Caco-2 (cell line): ENCODE data around the gene TMC6. TPM values are rescaled to one million over a fixed set of nuclear protein-coding genes. Genes with fewer than 3 reads are reported as not detected.

Source experiments
- BruUV-seq: library from RNA; stranded (reverse); fragments of 400-500 nt; replicated peaks from 2 replicates; lab custom pipeline; 2021; lab: Mats Ljungman, UMichigan
- CTCF ChIA-PET: fragments of 300-600 bp; sonication (Branson Sonifier 250); formaldehyde crosslinking; loops from one replicate; lab custom pipeline; 2022; ENCODE audit warnings: antibody characterized with exemption; lab: Charles Lee
- POLR2A ChIA-PET: fragments of 300-600 bp; sonication (Branson Sonifier 250); formaldehyde crosslinking; loops from one replicate; lab custom pipeline; 2022; ENCODE audit warnings: antibody characterized with exemption; lab: Charles Lee
- DNase-seq, 2 experiments: peaks; one replicate each; pipeline versions ENCODE4 v3.0.0 to v3.0.0-alpha.2; 2020 to 2022
- H3K27me3 ChIP-seq: replicated peaks from 2 replicates; pipeline ENCODE4 v1.6.0; 2011; ENCODE audit warnings: low read length; ENCODE audit not compliant: control insufficient read depth, insufficient read depth
- H3K36me3 ChIP-seq: 2 replicates; pipeline ENCODE4 v1.5.1; 2011; ENCODE audit warnings: low read length; ENCODE audit not compliant: control insufficient read depth, insufficient read depth
- H3K4me1 ChIP-seq: fragments of 250-450 bp; sonication (Bioruptor Pico); 2 replicates; pipeline ENCODE4 v1.5.1; 2020; ENCODE audit warnings: mild to moderate bottlenecking
- H3K4me3 ChIP-seq: 2 replicates; pipeline ENCODE4 v1.5.1; 2011; ENCODE audit warnings: low read depth, mild to moderate bottlenecking, control low read depth, low read length
- H3K9me3 ChIP-seq: fragments of 250-450 bp; sonication (Bioruptor Pico); 2 replicates; pipeline ENCODE4 v1.5.1; 2020; ENCODE audit warnings: mild to moderate bottlenecking, moderate library complexity
- H3K27ac Mint-ChIP-seq: one replicate; pipeline ENCODE4 v1.8.0; 2022; ENCODE audit warnings: mixed read lengths; ENCODE audit not compliant: unreplicated experiment
- H3K27me3 Mint-ChIP-seq: one replicate; pipeline ENCODE4 v1.8.0; 2022; ENCODE audit warnings: mixed read lengths; ENCODE audit not compliant: insufficient read depth, unreplicated experiment
- H3K36me3 Mint-ChIP-seq: one replicate; pipeline ENCODE4 v1.8.0; 2022; ENCODE audit warnings: mild to moderate bottlenecking, mixed read lengths; ENCODE audit not compliant: insufficient read depth, unreplicated experiment
- H3K4me1 Mint-ChIP-seq: one replicate; pipeline ENCODE4 v1.8.0; 2022; ENCODE audit warnings: low read depth, mixed read lengths; ENCODE audit not compliant: unreplicated experiment
- H3K4me3 Mint-ChIP-seq: one replicate; pipeline ENCODE4 v1.8.0; 2022; ENCODE audit warnings: mild to moderate bottlenecking, moderate library complexity, mixed read lengths; ENCODE audit not compliant: unreplicated experiment
- H3K9me3 Mint-ChIP-seq: one replicate; pipeline ENCODE4 v1.8.0; 2022; ENCODE audit warnings: mixed read lengths; ENCODE audit not compliant: unreplicated experiment
- CTCF ChIP-seq, 2 experiments: fragments of 200-600 bp in 1 of 2; IDR thresholded peaks; 1 replicate in 1 of 2; 2 replicates in 1 of 2; pipeline versions ENCODE4 v1.5.1 to v1.8.0; 2011 to 2022; ENCODE audit warnings: antibody characterized with exemption in 1 of 2, control low read depth in 1 of 2, inconsistent platforms in 1 of 2, low read depth in 1 of 2, low read length in 1 of 2, mild to moderate bottlenecking in 1 of 2, moderate library complexity in 1 of 2; ENCODE audit not compliant: insufficient read depth in 1 of 2, severe bottlenecking in 1 of 2, unreplicated experiment in 1 of 2
- intact Hi-C: fragments of 100-400 bp; cut with micrococcal nuclease; formaldehyde crosslinking; loops from one replicate; pipeline ENCODE4 v1.10.0; 2022; ENCODE audit not compliant: unreplicated experiment
- total RNA-seq: library from RNA; stranded (reverse); gene quantifications from 2 replicates; pipeline ENCODE4 v1.2.3, GENCODE V29; 2022

The TMC6 gene
- total RNA-seq, 1 experiment from 2014 or later, result 77.7 TPM

- H3K27ac Mint-ChIP-seq, result no peak overlapping the region
- POLR2A ChIA-PET, result no interaction called here
- H3K4me3 Mint-ChIP-seq, result no peak overlapping the region
- no TSS peak for BruUV-seq
- no peak overlapping the region for H3K4me3 ChIP-seq
- intact Hi-C loops, result no loop called here
- H3K4me1 Mint-ChIP-seq, result no peaks in the 10 kb centered on the region
- 0 out of 2 replicates have a peak, but pooled peaks cover 4% of the 10 kb centered on the region for H3K9me3 ChIP-seq
- H3K9me3 Mint-ChIP-seq, result peaks cover 14% of the 10 kb centered on the region
- CTCF ChIA-PET, result no interaction called here
- H3K36me3 ChIP-seq, result peaks cover 5% of the 10 kb centered on the region
- no peaks in the 10 kb centered on the region for H3K27me3 ChIP-seq
- peaks cover 36% of the 10 kb centered on the region for H3K36me3 Mint-ChIP-seq
- H3K27me3 Mint-ChIP-seq, result no peaks in the 10 kb centered on the region
- DNase-seq, result no peak
- peaks cover 7% of the 10 kb centered on the region for H3K4me1 ChIP-seq
- no peak for TF ChIP-seq CTCF (IDR thresholded peaks at IDR 0.05; ENCODE audit: insufficient read depth in 1 of 2, low read depth in 1 of 2, low read length in 1 of 2, severe bottlenecking in 1 of 2, unreplicated experiment in 1 of 2)
Measured at GRCh38 chr17:78101112-78101511, 27.4 kb downstream of the TMC6 start.

- peaks cover 7% of the 10 kb centered on the region for H3K36me3 ChIP-seq
- H3K27me3 Mint-ChIP-seq, result no peaks in the 10 kb centered on the region
- no peak for DNase-seq
- no peak overlapping the region for H3K4me3 ChIP-seq
- H3K4me1 ChIP-seq, result no peaks in the 10 kb centered on the region
- no peaks in the 10 kb centered on the region for H3K27me3 ChIP-seq
- intact Hi-C loops, result no loop called here
- H3K4me1 Mint-ChIP-seq, result no peaks in the 10 kb centered on the region
- H3K9me3 ChIP-seq, result 0 out of 2 replicates have a peak, but pooled peaks cover 4% of the 10 kb centered on the region
- peaks cover 38% of the 10 kb centered on the region for H3K36me3 Mint-ChIP-seq
- TF ChIP-seq CTCF (IDR thresholded peaks at IDR 0.05; ENCODE audit: insufficient read depth in 1 of 2, low read depth in 1 of 2, low read length in 1 of 2, severe bottlenecking in 1 of 2, unreplicated experiment in 1 of 2), result no peak
- no peak overlapping the region for H3K27ac Mint-ChIP-seq
- BruUV-seq, result no TSS peak
- no peak overlapping the region for H3K4me3 Mint-ChIP-seq
- CTCF ChIA-PET, result interaction anchor here (0.6 to 1.7 kb wide), 2 partner anchors 11 to 13 kb away, joined by 3 to 5 read pairs; no protein-coding TSS in a partner anchor
- POLR2A ChIA-PET, result no interaction called here
- peaks cover 3% of the 10 kb centered on the region for H3K9me3 Mint-ChIP-seq
Measured at GRCh38 chr17:78096093-78096492, 32.5 kb downstream of the TMC6 start.

GRCh38 chr17:78095035-78095434 is 33.5 kb downstream of the TMC6 start:
- no peak for DNase-seq
- Histone ChIP-seq H3K36me3 (peaks cover 7% of the 10 kb centered on the region), H3K4me1 (no peaks in the 10 kb centered on the region), H3K27me3 (no peaks in the 10 kb centered on the region), H3K4me3 (no peak overlapping the region), H3K9me3 (0 out of 2 replicates have a peak, but pooled peaks cover under 1% of the 10 kb centered on the region)
- no peak for TF ChIP-seq CTCF (IDR thresholded peaks at IDR 0.05; ENCODE audit: insufficient read depth in 1 of 2, low read depth in 1 of 2, low read length in 1 of 2, severe bottlenecking in 1 of 2, unreplicated experiment in 1 of 2)
- Mint-ChIP-seq H3K27ac (no peak overlapping the region), H3K36me3 (peaks cover 34% of the 10 kb centered on the region), H3K9me3 (no peaks in the 10 kb centered on the region), H3K4me1 (no peaks in the 10 kb centered on the region), H3K27me3 (no peaks in the 10 kb centered on the region), H3K4me3 (no peak overlapping the region)
- intact Hi-C loops, result no loop called here
- ChIA-PET CTCF (interaction anchor here (1.7 kb wide), 1 partner anchor 10 kb away, joined by 5 read pairs; no protein-coding TSS in a partner anchor), POLR2A (no interaction called here)
- no TSS peak for BruUV-seq
